Fibroblast of pulmonary artery (primary cell): Measurements from ENCODE around the gene LPAR3.

Source experiments
- DNase-seq: peaks from one replicate; pipeline ENCODE4 v3.0.0-alpha.2; 2010; ENCODE audit warnings: low read depth
- H3K4me3 ChIP-seq: replicated peaks from 2 replicates; pipeline ENCODE4 v1.5.1; 2011; ENCODE audit warnings: low read depth, mild to moderate bottlenecking, control low read depth, low read length, moderate library complexity
- TF ChIP-seq, protein P1 (sequence below): IDR thresholded peaks from 2 replicates; pipeline ENCODE4 v1.5.1; 2011; ENCODE audit warnings: mild to moderate bottlenecking, control low read depth, low read length, inconsistent platforms; ENCODE audit errors: missing control alignments

Gene LPAR3

DNA sequence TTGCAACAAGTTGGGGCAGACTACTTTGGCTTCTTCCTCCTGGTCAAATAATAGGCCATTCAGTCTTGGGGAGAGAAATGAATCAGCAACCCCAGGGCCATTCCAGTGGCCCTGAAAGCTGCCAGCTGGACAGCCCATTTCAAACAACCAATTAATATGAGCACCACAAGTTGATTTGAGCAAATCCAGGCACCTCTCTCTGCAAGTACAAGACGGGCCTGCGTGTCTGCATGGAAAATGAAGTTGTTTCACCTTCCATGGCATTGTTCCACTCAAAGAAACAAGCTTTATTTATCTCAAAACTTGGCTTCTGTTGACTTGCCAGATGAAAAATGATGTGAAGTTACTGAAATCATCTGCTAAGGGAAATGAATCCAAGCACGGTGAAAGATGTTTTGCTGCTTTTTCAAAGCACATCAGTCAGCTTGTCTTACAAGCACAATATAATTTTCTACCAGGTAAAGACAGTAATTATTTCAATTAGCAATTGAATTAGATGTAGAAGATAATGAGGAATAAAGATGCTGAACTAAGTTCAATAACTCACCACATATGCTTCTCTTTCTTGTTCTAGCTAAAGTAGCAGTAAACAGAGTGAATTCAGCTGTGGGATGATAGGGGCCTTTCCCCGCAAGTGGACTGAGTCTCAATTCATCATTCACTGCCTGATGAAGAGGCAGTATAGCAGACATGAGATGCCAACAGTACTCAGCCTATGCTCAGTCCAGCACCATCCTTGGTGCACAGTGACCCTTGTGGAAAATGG is 107.6 kb downstream of the LPAR3 start:
- TF ChIP-seq, protein P1, sequence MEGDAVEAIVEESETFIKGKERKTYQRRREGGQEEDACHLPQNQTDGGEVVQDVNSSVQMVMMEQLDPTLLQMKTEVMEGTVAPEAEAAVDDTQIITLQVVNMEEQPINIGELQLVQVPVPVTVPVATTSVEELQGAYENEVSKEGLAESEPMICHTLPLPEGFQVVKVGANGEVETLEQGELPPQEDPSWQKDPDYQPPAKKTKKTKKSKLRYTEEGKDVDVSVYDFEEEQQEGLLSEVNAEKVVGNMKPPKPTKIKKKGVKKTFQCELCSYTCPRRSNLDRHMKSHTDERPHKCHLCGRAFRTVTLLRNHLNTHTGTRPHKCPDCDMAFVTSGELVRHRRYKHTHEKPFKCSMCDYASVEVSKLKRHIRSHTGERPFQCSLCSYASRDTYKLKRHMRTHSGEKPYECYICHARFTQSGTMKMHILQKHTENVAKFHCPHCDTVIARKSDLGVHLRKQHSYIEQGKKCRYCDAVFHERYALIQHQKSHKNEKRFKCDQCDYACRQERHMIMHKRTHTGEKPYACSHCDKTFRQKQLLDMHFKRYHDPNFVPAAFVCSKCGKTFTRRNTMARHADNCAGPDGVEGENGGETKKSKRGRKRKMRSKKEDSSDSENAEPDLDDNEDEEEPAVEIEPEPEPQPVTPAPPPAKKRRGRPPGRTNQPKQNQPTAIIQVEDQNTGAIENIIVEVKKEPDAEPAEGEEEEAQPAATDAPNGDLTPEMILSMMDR: no peak
- DNase-seq: no peak
- H3K4me3 ChIP-seq: no peak overlapping the region

DNA sequence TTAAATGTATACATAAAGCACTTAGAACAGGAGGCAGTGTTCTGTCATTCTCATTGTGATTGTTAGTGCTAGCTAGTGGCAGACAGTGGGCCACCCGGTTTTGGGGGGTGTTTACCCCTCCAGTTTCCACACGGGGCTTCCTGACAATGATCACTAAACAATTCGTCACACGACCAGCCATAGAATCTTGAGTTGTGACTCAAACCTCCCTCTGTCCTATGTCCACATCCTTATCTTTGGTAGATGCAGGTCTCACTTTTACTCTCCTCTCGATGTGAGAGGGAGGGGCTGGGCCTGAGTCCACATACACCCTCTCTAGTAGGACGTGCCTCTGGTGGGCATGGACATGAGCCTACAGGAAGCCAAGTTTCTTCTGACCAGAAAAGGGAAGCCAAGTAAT is 110.1 kb downstream of the LPAR3 start:
- TF ChIP-seq, protein P1: no peak
- H3K4me3 ChIP-seq: no peak overlapping the region
- no peak for DNase-seq

DNA sequence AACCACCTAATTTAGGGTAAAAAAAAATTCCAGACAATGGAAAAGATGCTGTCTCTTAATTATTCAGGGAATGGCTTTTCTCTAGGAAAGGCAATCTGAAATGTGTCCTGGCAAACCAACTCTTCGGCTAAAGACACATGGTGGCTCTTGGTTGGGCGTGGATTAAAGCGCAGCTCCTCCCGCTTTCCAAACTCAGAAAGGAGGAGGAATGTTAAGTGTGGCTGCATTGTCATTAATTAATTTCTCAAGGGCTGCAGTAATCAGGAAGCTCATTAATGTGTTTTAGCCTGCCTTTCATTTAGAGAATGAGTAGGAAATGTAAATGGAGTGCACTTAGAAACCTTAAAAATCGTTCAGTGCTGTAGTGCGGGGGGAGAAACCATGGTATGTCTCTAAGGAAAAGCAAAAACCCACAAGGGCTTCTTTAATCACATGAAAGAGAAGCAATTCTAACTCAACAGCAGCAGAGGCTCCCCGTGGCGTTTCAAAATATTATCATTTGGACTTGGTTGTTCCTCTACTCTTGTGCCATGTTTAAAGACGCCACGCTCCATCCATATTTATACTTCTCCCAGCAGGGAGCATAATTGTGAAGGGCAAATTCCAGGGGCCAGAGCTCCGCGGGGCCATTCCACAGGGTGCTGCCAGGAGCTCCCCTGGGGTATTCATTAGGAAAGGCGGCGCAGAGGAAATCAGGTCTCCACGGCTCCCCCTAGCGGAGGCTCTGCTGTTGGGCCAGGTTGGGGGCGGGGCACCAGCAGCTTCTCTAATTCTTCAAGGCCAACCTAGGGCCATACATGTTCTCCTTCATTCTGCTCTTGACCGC is 110.8 kb downstream of the LPAR3 start:
- no peak overlapping the region for H3K4me3 ChIP-seq
- DNase-seq: peak; percentile 60
- TF ChIP-seq, protein P1: peak; percentile 60

DNA sequence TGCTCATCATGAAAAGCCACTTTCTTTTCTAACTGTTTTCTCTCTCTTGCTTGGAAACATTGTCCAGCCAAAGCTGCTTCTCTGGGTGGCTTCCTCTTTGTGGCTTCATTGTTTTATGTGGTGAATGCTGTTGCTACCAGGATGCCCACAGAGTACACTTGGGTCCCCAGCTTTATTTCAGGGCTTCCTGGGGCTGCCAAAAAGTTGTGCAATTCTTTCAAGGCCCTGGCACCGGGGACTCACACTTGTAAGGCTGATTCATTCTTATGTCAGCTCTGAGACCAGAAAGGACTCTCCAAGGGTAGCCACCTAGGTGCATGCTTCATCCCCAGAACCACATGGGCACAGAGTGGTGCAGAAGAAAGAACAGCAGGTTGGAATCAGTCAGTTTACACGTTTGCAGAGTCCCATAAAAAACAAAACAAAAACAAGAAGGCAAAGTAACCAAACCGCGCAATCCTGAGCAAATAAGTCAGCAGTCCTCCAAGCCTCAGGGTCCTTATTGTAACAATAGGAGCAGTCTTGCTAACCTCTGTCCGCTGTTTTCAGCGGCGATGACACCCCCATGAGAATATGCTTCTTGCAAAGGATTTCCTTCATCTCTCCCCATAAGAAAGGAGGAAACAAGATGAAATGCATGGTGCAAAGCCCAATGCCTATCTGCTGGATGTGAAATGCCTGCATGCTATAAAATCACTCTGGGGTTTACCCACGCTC is 112.8 kb downstream of the LPAR3 start:
- DNase-seq: peak; percentile 43
- TF ChIP-seq, protein P1: no peak
- H3K4me3 ChIP-seq: no peak overlapping the region

DNA sequence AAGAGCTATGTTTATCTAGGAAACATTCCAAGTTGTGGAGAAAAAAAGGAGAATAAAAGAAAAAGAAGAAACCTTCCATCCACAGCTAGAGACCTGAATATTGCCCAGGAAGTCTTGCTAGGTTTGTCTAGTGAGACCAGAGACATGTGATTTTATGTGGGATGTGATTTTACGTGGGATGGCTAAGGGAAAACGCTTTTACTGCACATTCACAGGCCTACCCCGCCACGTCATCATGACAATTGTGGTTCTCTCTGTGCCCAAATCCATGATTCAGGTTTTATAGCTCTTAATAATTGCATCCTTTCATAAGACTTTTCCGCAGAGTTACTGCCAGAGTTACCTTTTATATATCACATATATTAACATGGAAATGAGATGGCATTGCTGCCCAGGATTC is 116.4 kb downstream of the LPAR3 start:
- no peak for DNase-seq
- TF ChIP-seq, protein P1: no peak
- no peak overlapping the region for H3K4me3 ChIP-seq

DNA sequence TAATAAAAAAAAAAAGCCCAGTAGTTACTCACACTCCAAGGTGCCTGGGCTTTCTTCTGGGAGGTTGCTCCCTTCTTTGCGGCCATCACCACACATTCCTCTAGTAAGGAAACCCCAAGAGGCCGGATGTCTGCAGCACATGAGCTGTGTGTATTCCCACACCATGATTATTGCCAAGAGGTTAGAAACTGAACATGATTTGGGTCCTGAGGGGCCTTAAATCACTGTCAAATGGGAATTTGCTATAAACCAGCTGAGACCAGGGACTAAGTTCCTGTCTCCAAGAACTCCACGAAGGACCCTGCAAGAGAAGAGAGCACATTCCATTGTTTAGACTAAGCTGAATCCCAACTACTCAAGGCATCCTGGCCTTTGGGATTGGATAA is 117.5 kb downstream of the LPAR3 start:
- DNase-seq: no peak
- TF ChIP-seq, protein P1: no peak

More for the DNA sequence above, 117.5 kb downstream of the LPAR3 start:
- H3K4me3 ChIP-seq: no peak overlapping the region
